HepG2 (cell line): ENCODE results near the gene NCOA1. TPM values are rescaled to one million over a fixed set of nuclear protein-coding genes. Genes with fewer than 3 reads are reported as not detected.

ENCODE experiments used
- CHD4 ChIP-seq: fragments of 200-600 bp; sonication (generic); IDR thresholded peaks from 2 replicates; pipeline ENCODE4 v1.7.0; 2017; ENCODE audit warnings: mild to moderate bottlenecking, low read length, borderline replicate concordance
- GTF2F1 ChIP-seq: fragments of 150-350 bp; IDR thresholded peaks from 2 replicates; pipeline ENCODE4 v1.6.1; 2014; ENCODE audit warnings: low read length
- NFYC ChIP-seq: IDR thresholded peaks from 2 replicates; pipeline ENCODE4 v1.6.1; 2016; ENCODE audit warnings: missing genetic modification reagents, missing compliant biosample characterization
- ZBTB7A ChIP-seq: sonication (generic); formaldehyde crosslinking; IDR thresholded peaks from 2 replicates; pipeline ENCODE4 v1.8.0; 2022; ENCODE audit warnings: mild to moderate bottlenecking, missing genetic modification reagents
- ZFYVE20 ChIP-seq: sonication (generic); formaldehyde crosslinking; IDR thresholded peaks from 2 replicates; pipeline ENCODE4 v1.8.0; 2023; ENCODE audit warnings: low read depth, mild to moderate bottlenecking, moderate library complexity, missing genetic modification reagents, borderline replicate concordance
- ZMAT3 ChIP-seq: sonication (generic); formaldehyde crosslinking; conservative IDR thresholded peaks from 2 replicates; pipeline ENCODE4 v1.7.0; 2021; ENCODE audit warnings: missing genetic modification reagents
- ZNF256 ChIP-seq: sonication (generic); formaldehyde crosslinking; conservative IDR thresholded peaks from 2 replicates; pipeline ENCODE4 v1.4.0; 2020; ENCODE audit warnings: missing genetic modification reagents
- ZNF431 ChIP-seq: sonication (generic); formaldehyde crosslinking; IDR thresholded peaks from 2 replicates; pipeline ENCODE4 v1.9.0; 2022; ENCODE audit warnings: missing genetic modification reagents, low read depth, mild to moderate bottlenecking, borderline replicate concordance
- ZNF709 ChIP-seq: sonication (generic); formaldehyde crosslinking; IDR thresholded peaks from 2 replicates; pipeline ENCODE4 v1.5.0; 2020; ENCODE audit warnings: mild to moderate bottlenecking, missing genetic modification reagents
- ZNF841 ChIP-seq: sonication (generic); formaldehyde crosslinking; IDR thresholded peaks from 2 replicates; pipeline ENCODE4 v1.8.1; 2023; ENCODE audit warnings: missing genetic modification reagents, borderline replicate concordance
- ZSCAN29 ChIP-seq: sonication (generic); formaldehyde crosslinking; conservative IDR thresholded peaks from 2 replicates; pipeline ENCODE4 v1.4.0; 2020; ENCODE audit warnings: mild to moderate bottlenecking, missing genetic modification reagents
- polyA plus RNA-seq, 8 experiments: library from polyadenylated mRNA; depleted of rRNA in 3 of 8; stranded (reverse) in 7 of 8; unstranded in 1 of 8; fragments of >200 nt; fragmentation: Illumina TruSeq in 4 of 8; extraction: Trizol in 4 of 8; gene quantifications; 2 replicates each; pipeline versions ENCODE4 v1.2.1 to v1.2.3, GENCODE V29; 2011 to 2016; ENCODE audit warnings: low read depth in 4 of 8, missing spikeins in 1 of 8, mixed read lengths in 1 of 8; ENCODE audit not compliant: insufficient read depth in 1 of 8
- total RNA-seq, 5 experiments: library from RNA; depleted of rRNA; stranded (reverse); fragments of >200 nt; fragmentation: Illumina TruSeq; extraction: Trizol; gene quantifications; 2 replicates each; pipeline ENCODE4 v1.2.3, GENCODE V29; 2016; ENCODE audit warnings: low read depth in 1 of 5
- TF ChIP-seq, protein P1 (sequence below): sonication (generic); formaldehyde crosslinking; IDR thresholded peaks from 2 replicates; pipeline ENCODE4 v1.8.1; 2023; ENCODE audit warnings: mild to moderate bottlenecking, missing genetic modification reagents
- TF ChIP-seq, protein P2 (sequence below): sonication (generic); formaldehyde crosslinking; IDR thresholded peaks from 2 replicates; pipeline ENCODE4 v1.5.1; 2020; ENCODE audit warnings: missing genetic modification reagents, mild to moderate bottlenecking, borderline replicate concordance
- TF ChIP-seq, protein P3 (sequence below): sonication (generic); formaldehyde crosslinking; IDR thresholded peaks from 2 replicates; pipeline ENCODE4 v1.9.0; 2021; ENCODE audit warnings: missing genetic modification reagents, mild to moderate bottlenecking, borderline replicate concordance
- TF ChIP-seq, protein P4 (sequence below): sonication (generic); formaldehyde crosslinking; conservative IDR thresholded peaks from 2 replicates; pipeline ENCODE4 v1.4.0; 2020; ENCODE audit warnings: missing genetic modification reagents
- TF ChIP-seq, protein P5 (sequence below): sonication (generic); formaldehyde crosslinking; IDR thresholded peaks from 2 replicates; pipeline ENCODE4 v1.4.0; 2020; ENCODE audit warnings: mild to moderate bottlenecking, missing genetic modification reagents
- TF ChIP-seq, protein P6 (sequence below): sonication (generic); formaldehyde crosslinking; IDR thresholded peaks from 2 replicates; pipeline ENCODE4 v1.5.0; 2020; ENCODE audit warnings: missing genetic modification reagents

Gene NCOA1
- total and polyA plus RNA-seq, 2 of the 13 experiments (the other 11 are each of a cell fraction or from before 2014, with no cell fraction given) = 10.0 to 10.4 TPM

DNA sequence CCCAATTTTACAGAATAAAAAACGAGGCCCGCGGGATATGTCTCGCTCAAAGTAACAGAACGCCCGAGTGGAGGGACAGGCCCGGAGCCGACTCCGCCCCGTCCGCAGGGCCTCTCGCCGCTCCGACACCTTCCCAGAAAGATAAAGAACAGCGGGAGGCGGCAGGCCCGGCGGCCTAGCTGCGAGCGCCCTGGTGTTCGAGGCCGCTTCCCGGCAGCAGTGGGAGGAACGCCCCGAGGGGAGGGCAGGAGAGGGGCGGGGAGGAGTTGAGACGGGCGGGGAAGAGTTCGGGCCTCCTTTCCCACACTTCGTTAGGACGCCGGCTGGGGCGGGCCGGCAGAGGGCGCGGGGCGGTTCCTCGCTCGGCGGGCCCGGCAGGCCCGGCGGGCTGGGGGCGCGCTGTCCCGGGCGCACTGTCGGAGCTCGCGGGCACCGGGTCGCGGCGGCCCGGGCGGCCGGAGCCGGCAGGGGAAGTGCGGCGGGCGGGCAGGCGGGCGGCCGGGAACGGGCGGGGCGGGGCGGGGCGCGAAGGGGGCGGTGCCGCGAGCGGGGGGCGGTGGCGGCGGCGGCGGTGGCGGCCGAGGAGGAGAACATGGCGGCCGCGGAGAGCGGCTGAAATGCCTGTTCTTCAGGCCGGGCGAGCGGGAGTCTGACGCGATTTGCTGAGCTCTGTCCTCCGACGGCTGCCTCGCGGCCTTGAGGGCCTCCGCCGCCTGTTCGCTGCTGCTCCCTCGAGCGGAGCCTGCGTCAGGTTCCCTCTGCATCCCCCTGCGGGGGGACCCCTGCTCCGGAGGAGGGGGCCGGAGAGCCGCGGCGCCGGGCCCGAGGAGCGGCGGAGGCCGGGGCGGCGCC, at the start of gene NCOA1 (continued):
- TF ChIP-seq, protein P1, sequence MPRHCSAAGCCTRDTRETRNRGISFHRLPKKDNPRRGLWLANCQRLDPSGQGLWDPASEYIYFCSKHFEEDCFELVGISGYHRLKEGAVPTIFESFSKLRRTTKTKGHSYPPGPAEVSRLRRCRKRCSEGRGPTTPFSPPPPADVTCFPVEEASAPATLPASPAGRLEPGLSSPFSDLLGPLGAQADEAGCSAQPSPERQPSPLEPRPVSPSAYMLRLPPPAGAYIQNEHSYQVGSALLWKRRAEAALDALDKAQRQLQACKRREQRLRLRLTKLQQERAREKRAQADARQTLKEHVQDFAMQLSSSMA (CRISPR knock-in tag) = no peak
- TF ChIP-seq ZNF709 (CRISPR knock-in tag) (peak; percentile 61; the same call in 1 of the 2 replicates), ZNF431 (CRISPR knock-in tag) (no peak), ZBTB7A (no peak), NFYC (CRISPR knock-in tag) (no peak), ZMAT3 (CRISPR knock-in tag) (no peak), ZFYVE20 (CRISPR knock-in tag) (no peak), ZNF841 (no peak), CHD4 (no peak), ZSCAN29 (CRISPR knock-in tag) (no peak), ZNF256 (CRISPR knock-in tag) (no peak), GTF2F1 (no peak)
- TF ChIP-seq, protein P2, sequence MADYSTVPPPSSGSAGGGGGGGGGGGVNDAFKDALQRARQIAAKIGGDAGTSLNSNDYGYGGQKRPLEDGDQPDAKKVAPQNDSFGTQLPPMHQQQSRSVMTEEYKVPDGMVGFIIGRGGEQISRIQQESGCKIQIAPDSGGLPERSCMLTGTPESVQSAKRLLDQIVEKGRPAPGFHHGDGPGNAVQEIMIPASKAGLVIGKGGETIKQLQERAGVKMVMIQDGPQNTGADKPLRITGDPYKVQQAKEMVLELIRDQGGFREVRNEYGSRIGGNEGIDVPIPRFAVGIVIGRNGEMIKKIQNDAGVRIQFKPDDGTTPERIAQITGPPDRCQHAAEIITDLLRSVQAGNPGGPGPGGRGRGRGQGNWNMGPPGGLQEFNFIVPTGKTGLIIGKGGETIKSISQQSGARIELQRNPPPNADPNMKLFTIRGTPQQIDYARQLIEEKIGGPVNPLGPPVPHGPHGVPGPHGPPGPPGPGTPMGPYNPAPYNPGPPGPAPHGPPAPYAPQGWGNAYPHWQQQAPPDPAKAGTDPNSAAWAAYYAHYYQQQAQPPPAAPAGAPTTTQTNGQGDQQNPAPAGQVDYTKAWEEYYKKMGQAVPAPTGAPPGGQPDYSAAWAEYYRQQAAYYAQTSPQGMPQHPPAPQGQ (CRISPR knock-in tag) = no peak
- TF ChIP-seq, protein P3, sequence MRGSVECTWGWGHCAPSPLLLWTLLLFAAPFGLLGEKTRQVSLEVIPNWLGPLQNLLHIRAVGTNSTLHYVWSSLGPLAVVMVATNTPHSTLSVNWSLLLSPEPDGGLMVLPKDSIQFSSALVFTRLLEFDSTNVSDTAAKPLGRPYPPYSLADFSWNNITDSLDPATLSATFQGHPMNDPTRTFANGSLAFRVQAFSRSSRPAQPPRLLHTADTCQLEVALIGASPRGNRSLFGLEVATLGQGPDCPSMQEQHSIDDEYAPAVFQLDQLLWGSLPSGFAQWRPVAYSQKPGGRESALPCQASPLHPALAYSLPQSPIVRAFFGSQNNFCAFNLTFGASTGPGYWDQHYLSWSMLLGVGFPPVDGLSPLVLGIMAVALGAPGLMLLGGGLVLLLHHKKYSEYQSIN (CRISPR knock-in tag) = no peak
- TF ChIP-seq, protein P4, sequence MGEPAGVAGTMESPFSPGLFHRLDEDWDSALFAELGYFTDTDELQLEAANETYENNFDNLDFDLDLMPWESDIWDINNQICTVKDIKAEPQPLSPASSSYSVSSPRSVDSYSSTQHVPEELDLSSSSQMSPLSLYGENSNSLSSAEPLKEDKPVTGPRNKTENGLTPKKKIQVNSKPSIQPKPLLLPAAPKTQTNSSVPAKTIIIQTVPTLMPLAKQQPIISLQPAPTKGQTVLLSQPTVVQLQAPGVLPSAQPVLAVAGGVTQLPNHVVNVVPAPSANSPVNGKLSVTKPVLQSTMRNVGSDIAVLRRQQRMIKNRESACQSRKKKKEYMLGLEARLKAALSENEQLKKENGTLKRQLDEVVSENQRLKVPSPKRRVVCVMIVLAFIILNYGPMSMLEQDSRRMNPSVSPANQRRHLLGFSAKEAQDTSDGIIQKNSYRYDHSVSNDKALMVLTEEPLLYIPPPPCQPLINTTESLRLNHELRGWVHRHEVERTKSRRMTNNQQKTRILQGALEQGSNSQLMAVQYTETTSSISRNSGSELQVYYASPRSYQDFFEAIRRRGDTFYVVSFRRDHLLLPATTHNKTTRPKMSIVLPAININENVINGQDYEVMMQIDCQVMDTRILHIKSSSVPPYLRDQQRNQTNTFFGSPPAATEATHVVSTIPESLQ (CRISPR knock-in tag) = no peak
- TF ChIP-seq, protein P5, sequence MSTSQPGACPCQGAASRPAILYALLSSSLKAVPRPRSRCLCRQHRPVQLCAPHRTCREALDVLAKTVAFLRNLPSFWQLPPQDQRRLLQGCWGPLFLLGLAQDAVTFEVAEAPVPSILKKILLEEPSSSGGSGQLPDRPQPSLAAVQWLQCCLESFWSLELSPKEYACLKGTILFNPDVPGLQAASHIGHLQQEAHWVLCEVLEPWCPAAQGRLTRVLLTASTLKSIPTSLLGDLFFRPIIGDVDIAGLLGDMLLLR (CRISPR knock-in tag) = no peak
- TF ChIP-seq, protein P6, sequence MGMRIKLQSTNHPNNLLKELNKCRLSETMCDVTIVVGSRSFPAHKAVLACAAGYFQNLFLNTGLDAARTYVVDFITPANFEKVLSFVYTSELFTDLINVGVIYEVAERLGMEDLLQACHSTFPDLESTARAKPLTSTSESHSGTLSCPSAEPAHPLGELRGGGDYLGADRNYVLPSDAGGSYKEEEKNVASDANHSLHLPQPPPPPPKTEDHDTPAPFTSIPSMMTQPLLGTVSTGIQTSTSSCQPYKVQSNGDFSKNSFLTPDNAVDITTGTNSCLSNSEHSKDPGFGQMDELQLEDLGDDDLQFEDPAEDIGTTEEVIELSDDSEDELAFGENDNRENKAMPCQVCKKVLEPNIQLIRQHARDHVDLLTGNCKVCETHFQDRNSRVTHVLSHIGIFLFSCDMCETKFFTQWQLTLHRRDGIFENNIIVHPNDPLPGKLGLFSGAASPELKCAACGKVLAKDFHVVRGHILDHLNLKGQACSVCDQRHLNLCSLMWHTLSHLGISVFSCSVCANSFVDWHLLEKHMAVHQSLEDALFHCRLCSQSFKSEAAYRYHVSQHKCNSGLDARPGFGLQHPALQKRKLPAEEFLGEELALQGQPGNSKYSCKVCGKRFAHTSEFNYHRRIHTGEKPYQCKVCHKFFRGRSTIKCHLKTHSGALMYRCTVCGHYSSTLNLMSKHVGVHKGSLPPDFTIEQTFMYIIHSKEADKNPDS (CRISPR knock-in tag) = 0 out of 2 replicates have a peak, but pooled peaks have one; percentile 34
